HG02884 (cell line): ENCODE measurements around the gene LSMEM2.
"Not testable (repeated sequence)": the region's sequence is repeated elsewhere in the genome, so short reads cannot be mapped to it uniquely, and the experiment has no call there.

Source experiments
- ATAC-seq: cut with Tn5 transposase; IDR thresholded peaks from one replicate; pipeline ENCODE4 v1.9.1; 2021; ENCODE audit warnings: mild to moderate bottlenecking, moderate library complexity; ENCODE audit not compliant: unreplicated experiment

Gene LSMEM2

DNA sequence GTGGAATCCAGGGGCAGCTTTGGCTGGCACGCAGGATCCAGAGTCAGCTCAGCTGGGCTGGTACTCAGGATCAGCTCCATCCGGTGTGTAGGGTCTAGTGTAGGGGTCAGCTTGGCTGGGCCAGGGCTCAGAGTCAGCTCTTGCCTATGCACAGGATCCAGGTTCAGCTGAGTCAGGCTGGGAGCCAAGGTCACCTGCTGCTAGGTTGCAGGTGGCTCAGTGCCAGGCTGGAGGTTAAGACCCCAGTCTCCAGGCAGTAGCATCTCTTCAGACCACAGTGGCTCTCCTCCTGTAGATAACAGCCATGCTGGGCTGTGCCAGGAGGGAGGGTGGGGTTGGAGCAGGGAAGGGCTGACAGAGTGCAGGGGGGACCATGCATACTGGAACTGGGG, 18.5 kb downstream of the LSMEM2 start:
- ATAC-seq, result no peak

DNA sequence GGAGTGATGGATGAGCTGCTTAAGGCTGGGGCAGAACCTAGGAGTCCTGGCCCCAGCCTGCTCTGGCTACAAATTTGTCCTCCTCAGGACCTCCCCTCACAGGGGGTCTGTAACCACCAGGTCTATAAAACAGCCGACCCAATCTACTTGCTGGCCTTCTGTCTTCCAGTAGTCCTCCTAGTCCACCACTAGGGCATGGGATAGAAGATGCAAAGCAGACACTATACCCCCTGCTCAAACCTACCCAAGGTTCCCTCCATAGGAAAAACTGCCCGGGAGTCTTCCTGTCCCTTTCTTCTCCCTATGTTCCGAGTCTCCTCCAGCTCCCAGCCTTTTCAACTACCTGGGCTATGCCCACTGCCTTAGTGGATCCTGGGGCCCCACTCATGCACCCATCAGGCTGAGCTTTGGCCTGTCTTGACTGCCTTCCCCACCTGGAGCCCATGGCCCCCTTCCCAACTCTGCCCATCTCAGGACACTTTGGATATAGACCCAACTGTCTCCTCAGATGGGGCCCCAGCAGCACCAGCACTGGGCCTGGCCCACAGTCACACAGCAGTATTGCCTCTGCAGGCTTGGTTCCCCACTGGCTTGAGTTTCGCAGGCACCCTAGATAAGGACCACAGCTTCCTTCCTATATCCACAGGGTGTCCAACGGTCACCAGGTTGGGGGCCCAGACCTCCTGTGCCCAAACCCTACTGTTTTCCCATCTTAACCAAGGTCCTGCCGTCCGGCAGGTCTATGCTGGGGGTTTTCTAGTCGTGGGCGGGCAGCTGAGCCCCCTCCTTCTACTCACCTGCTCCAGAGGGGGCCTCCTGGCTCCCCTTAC, 19.2 kb downstream of the LSMEM2 start:
- ATAC-seq, result no peak

DNA sequence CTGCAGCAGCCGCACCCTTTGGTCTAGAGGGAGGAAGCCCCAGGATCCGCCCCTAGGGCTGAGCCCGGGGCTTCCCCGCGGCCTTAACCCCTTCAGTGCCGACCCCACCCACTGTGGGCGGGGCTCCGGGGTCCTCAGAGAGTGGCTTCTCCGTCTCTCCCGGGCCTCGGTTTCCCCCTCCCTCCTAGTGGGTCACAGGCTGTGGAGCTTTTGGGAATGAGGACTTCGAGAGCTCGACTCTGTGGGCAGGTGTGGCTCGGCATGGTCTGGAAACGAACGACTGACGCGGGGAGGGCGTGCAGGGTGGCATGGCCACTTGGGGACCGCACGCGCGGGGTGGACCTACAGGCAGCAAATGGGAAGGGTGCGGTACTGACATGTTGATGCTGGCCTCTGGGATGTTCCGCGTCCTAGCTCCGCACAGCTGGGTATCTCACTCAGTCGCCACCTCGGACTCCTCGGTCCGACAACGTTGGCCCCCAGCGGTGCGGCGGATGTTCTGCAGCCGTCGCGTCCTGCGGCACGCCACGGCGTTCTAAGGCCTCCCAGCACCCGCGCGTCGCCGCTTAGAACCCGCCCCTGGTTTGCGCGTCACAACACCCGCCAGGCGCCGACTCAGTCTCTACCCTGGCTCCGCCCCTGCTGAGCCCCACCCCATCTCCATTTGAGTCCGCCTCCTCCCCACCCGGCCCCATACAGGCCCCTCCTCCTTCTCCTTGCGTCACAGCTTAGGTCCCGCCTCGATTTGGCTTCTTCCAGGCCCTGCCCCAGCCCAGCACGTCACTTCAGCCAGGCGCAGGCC, 20.1 kb downstream of the LSMEM2 start, which contains the start of the genes HYAL3 and NAA80:
HYAL3 (minus strand) TSS at position 570 of the 802 bp plus-strand sequence. CDS start 3,803 bp downstream, outside the sequence.
NAA80 (minus strand) TSS at position 570 of the 802 bp plus-strand sequence. CDS start 1,942 bp downstream, outside the sequence.
- ATAC-seq, result peak; percentile 81

DNA sequence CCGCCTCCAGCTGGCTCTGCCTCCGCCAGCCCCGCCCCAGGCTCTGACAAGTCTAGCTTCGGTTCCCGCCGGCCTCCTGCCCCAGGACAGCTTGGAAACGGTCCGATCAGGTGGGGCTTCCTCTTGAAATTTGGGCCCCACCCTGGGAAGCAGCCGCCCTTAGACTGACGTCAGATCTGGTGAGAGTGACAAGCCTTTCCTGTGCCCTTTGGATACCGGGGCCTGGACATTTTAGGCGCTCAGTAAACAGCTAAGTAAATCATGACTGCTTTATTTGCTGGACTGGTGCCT, 20.7 kb downstream of the LSMEM2 start:
- ATAC-seq, result no peak

DNA sequence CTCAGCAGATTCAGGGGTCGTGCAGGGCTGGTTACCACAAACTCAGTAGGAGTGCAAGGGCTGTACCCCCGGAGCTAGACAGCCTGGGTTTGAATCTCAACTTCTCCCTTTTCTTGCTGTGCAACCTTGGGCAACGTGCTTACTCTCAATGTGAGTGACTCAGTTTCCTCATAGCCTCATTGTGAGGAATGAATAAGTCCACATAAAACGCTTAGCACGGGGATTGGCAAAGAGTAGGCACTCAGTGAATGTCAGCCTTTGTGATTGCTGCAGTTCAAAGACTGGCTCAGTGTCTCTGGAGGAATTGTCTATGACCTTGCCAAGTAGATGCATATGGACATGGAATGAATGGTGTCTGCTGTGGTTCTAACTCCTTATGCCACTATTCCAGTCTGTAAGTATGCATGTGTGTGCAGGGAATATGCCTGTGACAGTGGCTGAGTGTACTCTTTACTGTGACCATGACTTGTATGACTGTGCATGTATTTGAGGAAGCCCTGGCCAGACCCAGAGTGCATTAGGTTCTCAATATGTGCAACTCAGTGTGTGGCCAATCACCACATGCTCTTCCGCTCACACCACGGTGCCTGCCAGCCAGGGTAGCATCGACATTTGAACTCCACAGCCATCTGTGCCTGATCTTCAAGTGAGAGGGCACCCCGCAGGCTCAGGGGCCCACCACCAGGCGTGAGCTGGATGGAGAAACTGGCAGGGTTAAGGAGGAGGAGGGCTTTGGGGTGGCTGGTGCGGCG, 21.2 kb downstream of the LSMEM2 start:
- ATAC-seq, result no peak

GRCh38 chr3:50300681-50301254, 21.9 kb downstream of the LSMEM2 start:
- no peak for ATAC-seq

- ATAC-seq, result no peak
These were observed 23.5 kb downstream of the LSMEM2 start for GRCh38 chr3:50302095-50303012.

DNA sequence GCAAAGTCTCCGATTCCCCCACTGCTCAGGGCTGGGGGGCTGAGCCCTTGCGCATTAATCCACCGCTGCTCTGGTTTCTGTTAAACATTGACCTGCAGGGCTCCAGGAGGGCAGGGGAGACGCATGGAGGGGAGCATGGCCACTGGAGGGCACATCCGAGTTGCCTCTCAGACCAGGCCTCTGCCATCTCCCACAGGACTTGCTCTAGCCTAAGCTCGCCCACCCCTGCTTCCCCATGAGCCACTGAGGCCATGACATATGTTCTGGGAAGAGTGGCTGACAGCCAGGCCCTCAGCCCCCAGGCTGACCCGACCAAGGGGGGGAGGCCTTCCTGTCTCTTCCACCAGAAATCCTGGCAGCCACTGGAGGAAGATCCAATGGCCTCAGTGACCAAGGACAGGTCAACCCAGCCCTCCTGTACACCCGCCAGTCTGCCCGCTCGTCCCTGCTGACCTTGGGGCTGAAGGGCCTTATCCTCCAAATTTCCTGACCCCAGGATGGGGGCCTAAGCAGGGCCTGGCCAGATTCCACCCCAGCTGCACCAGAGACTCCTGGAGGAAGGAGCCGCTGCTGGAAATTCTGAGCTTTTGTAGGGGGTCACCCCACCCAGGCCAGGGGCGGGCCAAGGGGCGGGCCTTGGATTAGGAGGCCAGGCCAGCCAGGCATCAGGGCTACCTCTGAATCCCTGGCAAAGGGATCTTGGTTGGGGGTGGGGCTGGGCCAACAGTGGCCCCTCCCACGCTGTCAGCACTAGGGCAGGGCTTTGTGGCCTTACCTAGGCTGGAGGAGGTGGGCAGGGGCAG, 24.3 kb downstream of the LSMEM2 start, which contains the start of gene HYAL1:
HYAL1 (minus strand) TSS at position 562 of the 803 bp plus-strand sequence. CDS start 618 bp downstream, outside the sequence.
- ATAC-seq, result no peak

GRCh38 chr3:50304601-50305000, 25.7 kb downstream of the LSMEM2 start:
- no peak for ATAC-seq

DNA sequence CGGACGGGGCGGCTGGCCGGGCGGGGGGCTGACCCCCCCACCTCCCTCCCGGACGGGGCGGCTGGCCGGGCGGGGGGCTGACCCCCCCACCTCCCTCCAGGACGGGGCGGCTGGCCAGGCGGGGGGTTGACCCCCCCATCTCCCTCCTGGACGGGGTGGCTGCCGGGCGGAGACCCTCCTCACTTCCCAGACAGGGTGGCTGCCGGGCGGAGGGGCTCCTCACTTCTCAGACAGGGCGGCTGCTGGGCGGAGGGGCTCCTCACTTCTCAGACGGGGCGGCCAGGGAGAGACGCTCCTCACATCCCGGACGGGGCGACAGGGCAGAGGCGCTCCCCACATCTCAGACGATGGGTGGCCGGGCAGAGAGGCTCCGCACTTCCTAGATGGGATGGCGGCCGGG, 33.2 kb downstream of the LSMEM2 start:
- ATAC-seq, result not testable (repeated sequence)

DNA sequence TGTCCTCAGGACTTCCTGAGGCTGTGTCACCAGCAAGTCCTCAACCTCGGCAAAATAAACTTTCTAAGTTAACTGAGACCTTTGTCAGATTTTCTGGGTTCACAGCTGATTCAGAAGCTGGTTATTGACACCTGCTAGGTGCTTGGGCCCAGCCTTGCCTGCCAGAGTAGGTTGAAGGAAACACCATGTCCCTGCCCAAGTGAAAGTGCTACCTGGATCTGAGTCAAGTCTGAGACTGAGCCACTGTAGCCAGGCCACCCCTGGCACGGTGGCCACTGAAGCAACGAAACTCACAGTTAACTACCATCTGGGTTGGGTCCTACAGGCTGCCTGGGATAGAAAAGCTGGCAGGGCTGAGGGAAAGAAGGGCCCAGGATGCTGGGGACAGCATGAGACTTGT, 35.5 kb downstream of the LSMEM2 start:
- ATAC-seq, result no peak

GRCh38 chr3:50314816-50315215, 35.9 kb downstream of the LSMEM2 start:
- no peak for ATAC-seq

- no peak for ATAC-seq
These were observed 37.9 kb downstream of the LSMEM2 start for GRCh38 chr3:50316657-50317242.

- ATAC-seq, result no peak
These were observed 38.4 kb downstream of the LSMEM2 start for GRCh38 chr3:50317300-50317699.

DNA sequence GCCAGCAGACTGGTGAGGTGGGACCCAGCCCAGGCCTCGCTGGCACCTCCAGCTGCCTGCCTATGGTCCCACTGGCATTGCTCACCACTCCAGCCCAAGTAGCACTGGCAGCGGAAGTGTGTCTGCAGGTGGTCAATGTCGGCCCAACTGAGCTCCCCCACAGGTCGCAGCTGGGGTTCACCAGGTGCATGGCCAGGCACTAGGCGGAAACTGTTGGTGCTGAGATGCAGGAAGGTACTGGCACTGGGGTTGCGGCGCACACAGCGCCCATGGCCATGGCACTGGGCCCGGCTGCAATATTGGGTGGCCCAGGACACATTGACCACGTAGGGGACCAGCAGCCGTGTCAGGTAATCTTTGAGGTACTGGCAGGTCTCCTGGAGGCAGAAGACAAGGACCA, 39.3 kb downstream of the LSMEM2 start:
- ATAC-seq, result no peak

GRCh38 chr3:50318615-50319014, 39.7 kb downstream of the LSMEM2 start:
- no peak for ATAC-seq

DNA sequence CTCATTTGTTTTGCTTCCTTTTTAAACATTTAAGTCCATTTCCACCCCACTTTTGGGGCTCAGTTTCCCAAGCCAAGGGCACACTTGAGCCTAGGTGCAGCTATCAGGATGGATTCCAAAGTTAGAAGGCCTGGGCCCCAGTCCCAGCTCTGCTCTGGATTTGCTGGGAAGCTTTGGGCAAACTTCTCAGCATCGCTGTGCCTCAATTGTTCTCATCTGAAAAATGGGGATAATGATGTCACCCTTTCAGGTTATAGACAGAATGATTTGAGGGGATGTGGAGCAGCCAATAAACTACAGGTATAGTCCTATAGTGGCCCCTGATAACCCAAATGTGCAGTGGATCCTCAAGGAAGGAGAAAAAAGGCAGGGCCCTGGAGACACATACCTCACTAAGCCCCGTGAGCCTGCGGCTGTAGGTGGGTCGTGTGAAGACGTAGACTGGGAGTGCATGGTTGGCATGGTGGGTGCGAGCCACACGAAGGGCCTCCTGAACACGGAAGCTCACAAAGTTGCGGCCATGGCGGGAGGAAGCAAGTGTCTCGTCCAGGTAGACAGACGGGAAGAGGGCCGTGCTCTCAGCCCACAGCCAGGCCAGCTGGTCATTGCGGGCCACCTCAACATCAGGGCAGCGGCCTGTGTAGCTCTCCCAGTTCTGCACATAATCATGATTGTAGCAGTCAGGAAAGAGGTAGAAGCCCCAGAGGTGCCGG, 40.5 kb downstream of the LSMEM2 start:
- no peak for ATAC-seq
